ENCODE results near the gene SARDH. TPM values are rescaled to one million over a fixed set of nuclear protein-coding genes. Genes with fewer than 3 reads are reported as not detected.

Gene SARDH
- total RNA-seq, 5 donors from 2014 or later (not counting 1 experiment from before 2014, with no cell fraction given): 8.8 to 34.4 (median 23.8) TPM

DNA sequence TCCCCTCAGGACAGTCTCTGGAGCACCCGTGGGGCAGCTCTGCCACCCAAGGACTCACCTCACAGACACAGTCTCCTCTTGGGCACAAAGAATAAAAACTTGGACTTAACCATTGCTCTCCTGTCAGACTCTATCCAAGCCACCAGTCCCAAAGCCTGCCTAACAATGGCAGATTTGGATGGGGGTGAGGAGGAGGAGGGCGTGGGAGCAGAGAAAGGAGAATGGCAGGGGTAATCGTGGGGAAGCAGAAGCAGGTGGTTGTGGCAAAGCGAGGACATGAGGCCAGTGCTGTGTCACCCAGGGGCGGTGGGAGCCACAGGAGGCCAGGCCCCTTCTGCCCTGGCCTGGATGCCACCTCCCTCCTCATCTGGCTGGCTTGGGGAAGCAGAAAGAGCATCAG is 123.5 kb downstream of the SARDH start:
- ATAC-seq (replicated peaks in 1 of 4): no peak
- peaks cover 23 to 30% of the 10 kb centered on the region in 2 donors for H3K27me3 Mint-ChIP-seq
- CTCF ChIA-PET: no interaction called here
- POLR2A ChIA-PET: no interaction called here
- H3K27ac Mint-ChIP-seq: no peak overlapping the region
- no peaks in the 10 kb centered on the region for H3K9me3 Mint-ChIP-seq
- H3K4me1 Mint-ChIP-seq: peaks cover 14 to 17% (median 14%) of the 10 kb centered on the region in 3 donors
- Histone ChIP-seq H3K4me3 (ENCODE audit: control insufficient read depth in 1 of 2, extremely low read depth in 1 of 2, low read length in 1 of 2) (no peak overlapping the region), H3K27me3 (replicated peaks in 1 of 2; ENCODE audit: control insufficient read depth in 2 of 2, extremely low read depth in 1 of 2, insufficient read depth in 2 of 2, low read length in 1 of 2) (peaks cover 0 to 36% of the 10 kb centered on the region in 2 experiments), H3K9me3 (no peaks in the 10 kb centered on the region), H3K27ac (ENCODE audit: low read length) (no peak overlapping the region), H3K4me1 (ENCODE audit: control insufficient read depth in 1 of 2, extremely low read depth in 1 of 2, insufficient read depth in 2 of 2, low read length in 2 of 2) (peaks cover 9 to 10% of the 10 kb centered on the region in 2 experiments), H3K36me3 (ENCODE audit: control insufficient read depth in 2 of 2, extremely low read depth in 1 of 2, insufficient read depth in 1 of 2, low read length in 1 of 2) (no peaks in the 10 kb centered on the region)
- no peak overlapping the region for H3K4me3 Mint-ChIP-seq
- no peaks in the 10 kb centered on the region for H3K36me3 Mint-ChIP-seq
- DNase-seq: no peak
- 73% methylated on average over 3 of the region's 5 CpGs for WGBS (ENCODE audit: insufficient coverage)

DNA sequence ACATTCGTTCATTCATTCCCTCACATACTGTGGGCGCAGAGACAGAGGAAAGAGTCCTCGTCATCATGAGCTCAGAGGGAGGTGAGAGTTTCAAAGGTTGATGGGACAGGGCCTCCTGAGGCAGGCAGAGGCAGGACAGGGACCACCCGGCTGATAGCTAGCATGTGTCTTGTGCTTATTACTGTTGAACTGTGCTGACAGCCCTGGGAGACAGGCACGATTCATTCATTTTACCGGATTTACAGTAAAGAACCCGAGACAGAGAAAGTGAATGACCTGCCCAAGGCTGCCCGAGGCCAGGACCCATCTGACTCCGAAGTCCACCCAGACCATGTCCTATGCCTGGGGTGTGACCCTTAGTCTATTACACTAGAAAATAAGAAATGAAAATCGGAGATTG is 124.1 kb downstream of the SARDH start:
- ChIA-PET POLR2A (no interaction called here), CTCF (no interaction called here)
- Mint-ChIP-seq H3K27me3 (peaks cover 26 to 33% of the 10 kb centered on the region in 2 donors), H3K4me1 (peaks cover 11 to 12% (median 12%) of the 10 kb centered on the region in 3 donors), H3K27ac (no peak overlapping the region), H3K4me3 (no peak overlapping the region), H3K9me3 (no peaks in the 10 kb centered on the region), H3K36me3 (no peaks in the 10 kb centered on the region)
- H3K36me3 ChIP-seq (ENCODE audit: control insufficient read depth in 2 of 2, extremely low read depth in 1 of 2, insufficient read depth in 1 of 2, low read length in 1 of 2): no peaks in the 10 kb centered on the region
- H3K27me3 ChIP-seq (replicated peaks in 1 of 2; ENCODE audit: control insufficient read depth in 2 of 2, extremely low read depth in 1 of 2, insufficient read depth in 2 of 2, low read length in 1 of 2): peaks cover 0 to 39% of the 10 kb centered on the region in 2 experiments
- no peak overlapping the region for H3K27ac ChIP-seq (ENCODE audit: low read length)
- H3K4me1 ChIP-seq (ENCODE audit: control insufficient read depth in 1 of 2, extremely low read depth in 1 of 2, insufficient read depth in 2 of 2, low read length in 2 of 2): peaks cover 3 to 11% of the 10 kb centered on the region in 2 experiments
- ATAC-seq (replicated peaks in 1 of 4) (no peak), DNase-seq (no peak)
- no peaks in the 10 kb centered on the region for H3K9me3 ChIP-seq
- H3K4me3 ChIP-seq (ENCODE audit: control insufficient read depth in 1 of 2, extremely low read depth in 1 of 2, low read length in 1 of 2): no peak overlapping the region
- 84% methylated on average over 7 of the region's 10 CpGs for WGBS (ENCODE audit: insufficient coverage)

Other genes with a start within 250 kb of the SARDH start
- gene MYMK, start 213.4 kb downstream of the SARDH start, total RNA-seq: not detected
- under 1 TPM; 0.16 to 0.76 (median 0.53) TPM for gene ADAMTSL2, start 203.6 kb downstream of the SARDH start, total RNA-seq
- not detected for gene FAM163B, start 129.0 kb downstream of the SARDH start, total RNA-seq
- under 1 TPM; 0.26 to 0.82 (median 0.32) TPM for gene DBH, start 102.0 kb downstream of the SARDH start, total RNA-seq